Esophagus squamous epithelium (tissue), 4 donors: ENCODE results near the gene CAMTA1.

Experiments used
- POLR2A ChIP-seq, 4 donors: fragments of 450-650 bp; IDR thresholded peaks; one replicate each; pipeline ENCODE4 v1.6.1; 2017; ENCODE audit warnings: antibody characterized with exemption in 4 of 4, mild to moderate bottlenecking in 4 of 4, moderate library complexity in 3 of 4
- TF ChIP-seq, protein P1 (sequence below), 6 experiments: fragments of 450-650 bp in 4 of 6; fragments of 200-600 bp in 2 of 6; sonication (generic) in 2 of 6; IDR thresholded peaks; one replicate each; pipeline ENCODE4 v1.5.1; 2016 to 2019; ENCODE audit warnings: antibody characterized with exemption in 6 of 6, mild to moderate bottlenecking in 4 of 6, moderate library complexity in 4 of 6

DNA sequence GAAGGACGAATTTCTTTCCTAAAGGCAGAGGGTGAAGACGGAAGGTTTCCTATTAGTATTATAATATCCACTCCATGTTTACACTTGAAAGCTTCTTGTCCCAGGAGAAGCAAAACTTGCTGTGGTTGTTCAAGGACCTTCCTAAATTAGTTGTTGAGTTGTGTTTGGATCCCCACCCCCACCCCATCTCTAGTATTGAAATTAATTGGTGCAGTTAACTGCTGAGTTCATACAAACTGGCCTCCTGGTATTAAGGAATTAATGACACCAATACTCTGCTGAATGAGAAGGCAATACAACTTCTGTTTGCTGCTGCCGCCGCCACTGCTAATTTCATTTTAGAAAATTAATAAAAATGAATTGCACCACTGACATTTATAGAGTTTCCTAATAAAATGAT, 308.8 kb downstream of the CAMTA1 start:
- TF ChIP-seq, protein P1, sequence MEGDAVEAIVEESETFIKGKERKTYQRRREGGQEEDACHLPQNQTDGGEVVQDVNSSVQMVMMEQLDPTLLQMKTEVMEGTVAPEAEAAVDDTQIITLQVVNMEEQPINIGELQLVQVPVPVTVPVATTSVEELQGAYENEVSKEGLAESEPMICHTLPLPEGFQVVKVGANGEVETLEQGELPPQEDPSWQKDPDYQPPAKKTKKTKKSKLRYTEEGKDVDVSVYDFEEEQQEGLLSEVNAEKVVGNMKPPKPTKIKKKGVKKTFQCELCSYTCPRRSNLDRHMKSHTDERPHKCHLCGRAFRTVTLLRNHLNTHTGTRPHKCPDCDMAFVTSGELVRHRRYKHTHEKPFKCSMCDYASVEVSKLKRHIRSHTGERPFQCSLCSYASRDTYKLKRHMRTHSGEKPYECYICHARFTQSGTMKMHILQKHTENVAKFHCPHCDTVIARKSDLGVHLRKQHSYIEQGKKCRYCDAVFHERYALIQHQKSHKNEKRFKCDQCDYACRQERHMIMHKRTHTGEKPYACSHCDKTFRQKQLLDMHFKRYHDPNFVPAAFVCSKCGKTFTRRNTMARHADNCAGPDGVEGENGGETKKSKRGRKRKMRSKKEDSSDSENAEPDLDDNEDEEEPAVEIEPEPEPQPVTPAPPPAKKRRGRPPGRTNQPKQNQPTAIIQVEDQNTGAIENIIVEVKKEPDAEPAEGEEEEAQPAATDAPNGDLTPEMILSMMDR (IDR thresholded peaks at IDR 0.05) = no peak
- TF ChIP-seq POLR2A (IDR thresholded peaks at IDR 0.05) = no peak
